Measurements from ENCODE around the gene MORC1. TPM values are rescaled to one million over a fixed set of nuclear protein-coding genes. Genes with fewer than 3 reads are reported as not detected.

The MORC1 gene, protein sequence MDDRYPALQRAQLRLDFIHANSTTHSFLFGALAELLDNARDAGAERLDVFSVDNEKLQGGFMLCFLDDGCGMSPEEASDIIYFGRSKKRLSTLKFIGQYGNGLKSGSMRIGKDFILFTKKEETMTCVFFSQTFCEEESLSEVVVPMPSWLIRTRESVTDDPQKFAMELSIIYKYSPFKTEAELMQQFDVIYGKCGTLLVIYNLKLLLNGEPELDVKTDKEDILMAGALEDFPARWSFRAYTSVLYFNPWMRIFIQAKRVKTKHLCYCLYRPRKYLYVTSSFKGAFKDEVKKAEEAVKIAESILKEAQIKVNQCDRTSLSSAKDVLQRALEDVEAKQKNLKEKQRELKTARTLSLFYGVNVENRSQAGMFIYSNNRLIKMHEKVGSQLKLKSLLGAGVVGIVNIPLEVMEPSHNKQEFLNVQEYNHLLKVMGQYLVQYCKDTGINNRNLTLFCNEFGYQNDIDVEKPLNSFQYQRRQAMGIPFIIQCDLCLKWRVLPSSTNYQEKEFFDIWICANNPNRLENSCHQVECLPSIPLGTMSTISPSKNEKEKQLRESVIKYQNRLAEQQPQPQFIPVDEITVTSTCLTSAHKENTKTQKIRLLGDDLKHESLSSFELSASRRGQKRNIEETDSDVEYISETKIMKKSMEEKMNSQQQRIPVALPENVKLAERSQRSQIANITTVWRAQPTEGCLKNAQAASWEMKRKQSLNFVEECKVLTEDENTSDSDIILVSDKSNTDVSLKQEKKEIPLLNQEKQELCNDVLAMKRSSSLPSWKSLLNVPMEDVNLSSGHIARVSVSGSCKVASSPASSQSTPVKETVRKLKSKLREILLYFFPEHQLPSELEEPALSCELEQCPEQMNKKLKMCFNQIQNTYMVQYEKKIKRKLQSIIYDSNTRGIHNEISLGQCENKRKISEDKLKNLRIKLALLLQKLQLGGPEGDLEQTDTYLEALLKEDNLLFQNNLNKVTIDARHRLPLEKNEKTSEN
- total RNA-seq = not detected
- long read RNA-seq, donor 1 = 0 reads
- long read RNA-seq, donor 2 = 0 reads

- H3K36me3 ChIP-seq (ENCODE audit: low read depth) = no peaks in the 10 kb centered on the region
- ATAC-seq (no peak), DNase-seq (peak in 1 of 3 donors; percentile 45)
- no peaks in the 10 kb centered on the region for H3K9me3 ChIP-seq
- H3K4me1 ChIP-seq (ENCODE audit: low read depth) = no peaks in the 10 kb centered on the region
- H3K4me3 ChIP-seq = no peak within 1 kb of the TSS
- TF ChIP-seq, protein P1, sequence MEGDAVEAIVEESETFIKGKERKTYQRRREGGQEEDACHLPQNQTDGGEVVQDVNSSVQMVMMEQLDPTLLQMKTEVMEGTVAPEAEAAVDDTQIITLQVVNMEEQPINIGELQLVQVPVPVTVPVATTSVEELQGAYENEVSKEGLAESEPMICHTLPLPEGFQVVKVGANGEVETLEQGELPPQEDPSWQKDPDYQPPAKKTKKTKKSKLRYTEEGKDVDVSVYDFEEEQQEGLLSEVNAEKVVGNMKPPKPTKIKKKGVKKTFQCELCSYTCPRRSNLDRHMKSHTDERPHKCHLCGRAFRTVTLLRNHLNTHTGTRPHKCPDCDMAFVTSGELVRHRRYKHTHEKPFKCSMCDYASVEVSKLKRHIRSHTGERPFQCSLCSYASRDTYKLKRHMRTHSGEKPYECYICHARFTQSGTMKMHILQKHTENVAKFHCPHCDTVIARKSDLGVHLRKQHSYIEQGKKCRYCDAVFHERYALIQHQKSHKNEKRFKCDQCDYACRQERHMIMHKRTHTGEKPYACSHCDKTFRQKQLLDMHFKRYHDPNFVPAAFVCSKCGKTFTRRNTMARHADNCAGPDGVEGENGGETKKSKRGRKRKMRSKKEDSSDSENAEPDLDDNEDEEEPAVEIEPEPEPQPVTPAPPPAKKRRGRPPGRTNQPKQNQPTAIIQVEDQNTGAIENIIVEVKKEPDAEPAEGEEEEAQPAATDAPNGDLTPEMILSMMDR (IDR thresholded peaks at IDR 0.05) = no peak
- intact Hi-C loops (cut with DNase I, micrococcal nuclease) = no loop called here
Observed at GRCh38 chr3:109117939-109118338, at the start of gene MORC1. MORC1 (minus strand) TSS chr3:109118134; CDS start chr3:109118059, 75 bp downstream.

GRCh38 chr3:109165905-109166304 lies 48.0 kb upstream of the MORC1 start:
- ATAC-seq = no peak

GRCh38 chr3:109161487-109162123 lies 43.7 kb upstream of the MORC1 start:
- TF ChIP-seq, protein P1 (IDR thresholded peaks at IDR 0.05) = no peak
- peak; percentile 94 for ATAC-seq
- H3K9me3 ChIP-seq = no peaks in the 10 kb centered on the region
- no peaks in the 10 kb centered on the region for H3K36me3 ChIP-seq (ENCODE audit: low read depth)
- DNase-seq = no peak
- H3K4me3 ChIP-seq = no peak overlapping the region
- H3K4me1 ChIP-seq (ENCODE audit: low read depth) = peaks cover 8% of the 10 kb centered on the region
- intact Hi-C loops (cut with DNase I, micrococcal nuclease) = no loop called here

More at GRCh38 chr3:109165905-109166304, 48.0 kb upstream of the MORC1 start:
- Histone ChIP-seq H3K4me1 (ENCODE audit: low read depth) (peaks cover 6% of the 10 kb centered on the region), H3K36me3 (ENCODE audit: low read depth) (no peaks in the 10 kb centered on the region), H3K4me3 (no peak overlapping the region), H3K9me3 (no peaks in the 10 kb centered on the region)
- intact Hi-C loops (cut with DNase I, micrococcal nuclease) = no loop called here
- DNase-seq = no peak
- TF ChIP-seq, protein P1 (IDR thresholded peaks at IDR 0.05) = no peak

GRCh38 chr3:109155828-109156227 lies 37.9 kb upstream of the MORC1 start:
- ATAC-seq (peak; percentile 91), DNase-seq (peak in 1 of 3 donors; percentile 49)
- Histone ChIP-seq H3K36me3 (ENCODE audit: low read depth) (no peaks in the 10 kb centered on the region), H3K4me1 (ENCODE audit: low read depth) (peaks cover 27% of the 10 kb centered on the region), H3K4me3 (no peak overlapping the region), H3K9me3 (no peaks in the 10 kb centered on the region)
- intact Hi-C loops (cut with DNase I, micrococcal nuclease) = no loop called here
- TF ChIP-seq, protein P1 (IDR thresholded peaks at IDR 0.05) = no peak

DNA sequence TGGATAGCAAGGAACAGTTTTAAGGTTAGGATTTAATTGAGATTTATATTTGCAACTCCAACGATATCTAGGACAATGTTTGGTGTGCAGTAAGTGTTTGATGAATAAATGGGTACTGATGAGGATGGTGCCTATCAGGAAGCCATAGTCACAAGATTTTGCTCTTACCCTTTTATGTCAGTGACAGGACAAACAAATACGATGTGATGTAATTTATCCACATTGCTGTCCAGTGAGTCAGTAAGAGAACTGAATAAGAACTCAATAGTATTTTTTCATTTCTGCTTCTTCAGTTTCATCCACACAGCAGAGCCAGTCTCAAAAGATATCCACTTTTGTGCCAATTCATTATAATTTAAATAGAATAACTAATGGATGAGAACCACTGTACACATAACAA lies 37.0 kb upstream of the MORC1 start:
- no peaks in the 10 kb centered on the region for H3K36me3 ChIP-seq (ENCODE audit: low read depth)
- H3K9me3 ChIP-seq = no peaks in the 10 kb centered on the region
- DNase-seq (no peak), ATAC-seq (no peak)
- peaks cover 27% of the 10 kb centered on the region for H3K4me1 ChIP-seq (ENCODE audit: low read depth)
- no peak overlapping the region for H3K4me3 ChIP-seq
- intact Hi-C loops (cut with DNase I, micrococcal nuclease) = no loop called here
- TF ChIP-seq, protein P1 (IDR thresholded peaks at IDR 0.05) = no peak

All from mucosa of descending colon (tissue), 3 donors.